GM19240 (cell line): ENCODE results near the gene ODAD3.
"Not testable (repeated sequence)": the region's sequence is repeated elsewhere in the genome, so short reads cannot be mapped to it uniquely, and the experiment has no call there.

Experiments used
- DNase-seq: peaks from one replicate; pipeline ENCODE4 v3.0.0; 2011; ENCODE audit warnings: low spot score; ENCODE audit not compliant: insufficient read length

ODAD3 gene

GRCh38 chr19:11437955-11438354 is 3.0 kb upstream of the ODAD3 start:
- DNase-seq, result no peak

- DNase-seq, result no peak
These were observed 952 bp upstream of the ODAD3 start for GRCh38 chr19:11435833-11436313.

GRCh38 chr19:11434703-11435056 is 241 bp downstream of the ODAD3 start:
- no peak for DNase-seq

- not testable (repeated sequence) for DNase-seq
These were observed 1.4 kb downstream of the ODAD3 start for GRCh38 chr19:11433526-11433925.

- DNase-seq, result no peak
These were observed 8.3 kb downstream of the ODAD3 start for GRCh38 chr19:11426656-11427055.

- no peak for DNase-seq
These were observed 9.0 kb downstream of the ODAD3 start for GRCh38 chr19:11425719-11426457.

GRCh38 chr19:11423791-11424181 is 11.1 kb downstream of the ODAD3 start:
- no peak for DNase-seq

GRCh38 chr19:11423164-11423790 is 11.6 kb downstream of the ODAD3 start:
- no peak for DNase-seq

- peak; percentile 90 for DNase-seq
These were observed 12.5 kb downstream of the ODAD3 start for GRCh38 chr19:11422163-11423065.

- peak; percentile 65 for DNase-seq
These were observed 13.4 kb downstream of the ODAD3 start for GRCh38 chr19:11421371-11422098.

- DNase-seq, result no peak
These were observed 14.2 kb downstream of the ODAD3 start for GRCh38 chr19:11420429-11421370.

- DNase-seq, result no peak
These were observed 16.1 kb downstream of the ODAD3 start, which contains the start of gene RGL3 for GRCh38 chr19:11418549-11419506. RGL3 (minus strand) TSS chr19:11419314; CDS start chr19:11419278, 36 bp downstream.

- DNase-seq, result no peak
These were observed 16.8 kb downstream of the ODAD3 start for GRCh38 chr19:11418094-11418548.

GRCh38 chr19:11416346-11417052 is 18.4 kb downstream of the ODAD3 start:
- no peak for DNase-seq

- no peak for DNase-seq
These were observed 20.4 kb downstream of the ODAD3 start for GRCh38 chr19:11414544-11414943.

- no peak for DNase-seq
These were observed 24.2 kb downstream of the ODAD3 start for GRCh38 chr19:11410682-11411081.

- DNase-seq, result no peak
These were observed 26.3 kb downstream of the ODAD3 start for GRCh38 chr19:11408591-11408990.

- DNase-seq, result not testable (repeated sequence)
These were observed 28.2 kb downstream of the ODAD3 start for GRCh38 chr19:11406703-11407236.
